Parathyroid adenoma (tissue), 2 donors: Measurements from ENCODE around the gene SLC13A3.

Experiments
- H2AFZ ChIP-seq: fragments of 300-600 bp; sonication (generic); one replicate; pipeline ENCODE4 v1.7.0; 2017; ENCODE audit warnings: antibody characterized with exemption, mild to moderate bottlenecking
- H3K27ac ChIP-seq: fragments of 300-600 bp; sonication (generic); one replicate; pipeline ENCODE4 v1.7.0; 2017
- H3K27me3 ChIP-seq: fragments of 300-600 bp; sonication (generic); one replicate; pipeline ENCODE4 v1.7.0; 2017; ENCODE audit warnings: low read length; ENCODE audit not compliant: control insufficient read depth, insufficient read depth
- H3K36me3 ChIP-seq: fragments of 300-600 bp; sonication (generic); one replicate; pipeline ENCODE4 v1.7.0; 2017; ENCODE audit warnings: low read length; ENCODE audit not compliant: control insufficient read depth, insufficient read depth
- H3K4me1 ChIP-seq: fragments of 300-600 bp; sonication (generic); one replicate; pipeline ENCODE4 v1.7.0; 2017; ENCODE audit warnings: control low read depth
- H3K4me2 ChIP-seq: fragments of 300-600 bp; sonication (generic); one replicate; pipeline ENCODE4 v1.7.0; 2017; ENCODE audit warnings: low read length
- H3K4me3 ChIP-seq: fragments of 300-600 bp; sonication (generic); one replicate; pipeline ENCODE4 v1.7.0; 2017; ENCODE audit warnings: low read depth, low read length
- H3K79me2 ChIP-seq: fragments of 300-600 bp; sonication (generic); one replicate; pipeline ENCODE4 v1.7.0; 2017; ENCODE audit warnings: control low read depth
- H3K9ac ChIP-seq: fragments of 300-600 bp; sonication (generic); one replicate; pipeline ENCODE4 v1.7.0; 2017; ENCODE audit warnings: mild to moderate bottlenecking
- H3K9me3 ChIP-seq: fragments of 300-600 bp; sonication (generic); one replicate; pipeline ENCODE4 v1.7.0; 2017; ENCODE audit warnings: low read length; ENCODE audit not compliant: control insufficient read depth
- TF ChIP-seq, protein P1 (sequence below): fragments of 300-600 bp; sonication (generic); IDR thresholded peaks from one replicate; pipeline ENCODE4 v1.7.0; 2017; ENCODE audit warnings: antibody characterized with exemption, mild to moderate bottlenecking
- donor health status: primary hyperparathyroidism.

SLC13A3 gene

GRCh38 chr20:46545077-46545826 lies 106.0 kb downstream of the SLC13A3 start:
- TF ChIP-seq, protein P1, sequence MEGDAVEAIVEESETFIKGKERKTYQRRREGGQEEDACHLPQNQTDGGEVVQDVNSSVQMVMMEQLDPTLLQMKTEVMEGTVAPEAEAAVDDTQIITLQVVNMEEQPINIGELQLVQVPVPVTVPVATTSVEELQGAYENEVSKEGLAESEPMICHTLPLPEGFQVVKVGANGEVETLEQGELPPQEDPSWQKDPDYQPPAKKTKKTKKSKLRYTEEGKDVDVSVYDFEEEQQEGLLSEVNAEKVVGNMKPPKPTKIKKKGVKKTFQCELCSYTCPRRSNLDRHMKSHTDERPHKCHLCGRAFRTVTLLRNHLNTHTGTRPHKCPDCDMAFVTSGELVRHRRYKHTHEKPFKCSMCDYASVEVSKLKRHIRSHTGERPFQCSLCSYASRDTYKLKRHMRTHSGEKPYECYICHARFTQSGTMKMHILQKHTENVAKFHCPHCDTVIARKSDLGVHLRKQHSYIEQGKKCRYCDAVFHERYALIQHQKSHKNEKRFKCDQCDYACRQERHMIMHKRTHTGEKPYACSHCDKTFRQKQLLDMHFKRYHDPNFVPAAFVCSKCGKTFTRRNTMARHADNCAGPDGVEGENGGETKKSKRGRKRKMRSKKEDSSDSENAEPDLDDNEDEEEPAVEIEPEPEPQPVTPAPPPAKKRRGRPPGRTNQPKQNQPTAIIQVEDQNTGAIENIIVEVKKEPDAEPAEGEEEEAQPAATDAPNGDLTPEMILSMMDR, result no peak
- Histone ChIP-seq H3K4me2 (no peak overlapping the region), H3K36me3 (no peaks in the 10 kb centered on the region), H2AFZ (no peak overlapping the region), H3K27ac (no peak overlapping the region), H3K9me3 (no peaks in the 10 kb centered on the region), H3K4me3 (no peak overlapping the region), H3K9ac (no peak overlapping the region), H3K4me1 (no peaks in the 10 kb centered on the region), H3K27me3 (no peaks in the 10 kb centered on the region), H3K79me2 (no peaks in the 10 kb centered on the region)

GRCh38 chr20:46544576-46544975 lies 106.7 kb downstream of the SLC13A3 start:
- TF ChIP-seq, protein P1, result no peak
- no peak overlapping the region for H3K4me2 ChIP-seq
- H3K9me3 ChIP-seq, result no peaks in the 10 kb centered on the region
- H3K9ac ChIP-seq, result no peak overlapping the region
- H3K4me3 ChIP-seq, result no peak overlapping the region
- no peaks in the 10 kb centered on the region for H3K36me3 ChIP-seq
- no peak overlapping the region for H3K27ac ChIP-seq
- no peaks in the 10 kb centered on the region for H3K79me2 ChIP-seq
- no peaks in the 10 kb centered on the region for H3K27me3 ChIP-seq
- H3K4me1 ChIP-seq, result no peaks in the 10 kb centered on the region
- H2AFZ ChIP-seq, result no peak overlapping the region

- no peaks in the 10 kb centered on the region for H3K27me3 ChIP-seq
- TF ChIP-seq, protein P1, result no peak
Observed at GRCh38 chr20:46543959-46544358, 107.3 kb downstream of the SLC13A3 start.

GRCh38 chr20:46543033-46543432 lies 108.2 kb downstream of the SLC13A3 start:
- Histone ChIP-seq H3K9me3 (no peaks in the 10 kb centered on the region), H3K4me2 (no peak overlapping the region), H3K36me3 (no peaks in the 10 kb centered on the region), H3K9ac (no peak overlapping the region), H3K27me3 (no peaks in the 10 kb centered on the region), H3K4me3 (no peak overlapping the region), H3K4me1 (no peaks in the 10 kb centered on the region), H3K79me2 (no peaks in the 10 kb centered on the region), H2AFZ (no peak overlapping the region), H3K27ac (no peak overlapping the region)
- TF ChIP-seq, protein P1, result no peak

More at GRCh38 chr20:46543959-46544358, 107.3 kb downstream of the SLC13A3 start:
- H3K4me2 ChIP-seq, result no peak overlapping the region
- H3K27ac ChIP-seq, result no peak overlapping the region
- H3K4me1 ChIP-seq, result no peaks in the 10 kb centered on the region
- no peaks in the 10 kb centered on the region for H3K79me2 ChIP-seq
- H3K4me3 ChIP-seq, result no peak overlapping the region
- H2AFZ ChIP-seq, result no peak overlapping the region
- no peak overlapping the region for H3K9ac ChIP-seq
- no peaks in the 10 kb centered on the region for H3K36me3 ChIP-seq
- H3K9me3 ChIP-seq, result no peaks in the 10 kb centered on the region
